ENCODE results near the gene APOBEC3A.

GRCh38 chr22:38974826-38975175, 17.4 kb downstream of the APOBEC3A start:
- TF ChIP-seq CTCF (conservative IDR thresholded peaks at IDR 0.05; ENCODE audit: low read depth, low read length) (no peak), CEBPB (IDR thresholded peaks at IDR 0.05; ENCODE audit: low read depth, low read length) (no peak), POLR2A (IDR thresholded peaks at IDR 0.05; ENCODE audit: low read depth, low read length) (no peak), FOS (IDR thresholded peaks at IDR 0.05; ENCODE audit: low read depth, low read length) (no peak), MXI1 (IDR thresholded peaks at IDR 0.05; ENCODE audit: borderline replicate concordance, low read depth, low read length) (no peak), RCOR1 (IDR thresholded peaks at IDR 0.05; ENCODE audit: insufficient replicate concordance, low read length) (no peak), NFE2L2 (IDR thresholded peaks at IDR 0.05; ENCODE audit: low read depth, low read length) (no peak), MAFK (IDR thresholded peaks at IDR 0.05; ENCODE audit: low read depth, low read length) (no peak), SMC3 (IDR thresholded peaks at IDR 0.05; ENCODE audit: low read depth, low read length) (no peak), BHLHE40 (IDR thresholded peaks at IDR 0.05; ENCODE audit: low read depth, low read length) (no peak)
